AG04450 (cell line): ENCODE results near the gene RTL5. TPM values are rescaled to one million over a fixed set of nuclear protein-coding genes. Genes with fewer than 3 reads are reported as not detected.

Experiments
- CTCF ChIA-PET: fragments of 300-600, 350-600 bp; formaldehyde crosslinking; extraction: SDS; loops from one replicate; lab custom pipeline; 2022; ENCODE audit warnings: antibody characterized with exemption, inconsistent platforms; lab: Charles Lee
- POLR2A ChIA-PET: fragments of 350-600 bp; formaldehyde crosslinking; extraction: SDS; loops from one replicate; lab custom pipeline; 2021; ENCODE audit warnings: antibody characterized with exemption, inconsistent platforms; lab: Yijun Ruan, JAX
- DNase-seq: peaks from one replicate; pipeline ENCODE4 v3.0.0-alpha.2; 2011; ENCODE audit warnings: low read depth, low spot score
- H3K27ac ChIP-seq: one replicate; pipeline ENCODE4 v1.5.1; 2012; ENCODE audit warnings: low read depth, low read length, control low read depth
- H3K27me3 ChIP-seq: one replicate; pipeline ENCODE4 v1.6.0; 2012; ENCODE audit warnings: low read length; ENCODE audit not compliant: control insufficient read depth, insufficient read depth
- H3K4me3 ChIP-seq: 2 replicates; pipeline ENCODE4 v1.5.1; 2011; ENCODE audit warnings: mild to moderate bottlenecking, low read depth, low read length, control low read depth
- H3K9me3 ChIP-seq: 2 replicates; pipeline ENCODE4 v1.5.1; 2012; ENCODE audit warnings: low read length; ENCODE audit not compliant: control insufficient read depth, insufficient read depth
- polyA plus RNA-seq: library from polyadenylated mRNA; depleted of rRNA; stranded (reverse); fragments of >200 nt; gene quantifications from 2 replicates; pipeline ENCODE4 v1.2.3, GENCODE V29; 2011
- TF ChIP-seq, protein P1 (sequence below): IDR thresholded peaks from 2 replicates; pipeline ENCODE4 v1.5.1; 2011; ENCODE audit warnings: low read depth, low read length, control low read depth, inconsistent platforms

RTL5 gene
- polyA plus RNA-seq, 1 experiment: 1.7 TPM

GRCh38 chrX:72122621-72123337, 8.9 kb downstream of the RTL5 start:
- Histone ChIP-seq H3K27ac (no peak overlapping the region), H3K27me3 (no peaks in the 10 kb centered on the region), H3K9me3 (no peaks in the 10 kb centered on the region), H3K4me3 (no peak overlapping the region)
- POLR2A ChIA-PET: no interaction called here
- TF ChIP-seq, protein P1, sequence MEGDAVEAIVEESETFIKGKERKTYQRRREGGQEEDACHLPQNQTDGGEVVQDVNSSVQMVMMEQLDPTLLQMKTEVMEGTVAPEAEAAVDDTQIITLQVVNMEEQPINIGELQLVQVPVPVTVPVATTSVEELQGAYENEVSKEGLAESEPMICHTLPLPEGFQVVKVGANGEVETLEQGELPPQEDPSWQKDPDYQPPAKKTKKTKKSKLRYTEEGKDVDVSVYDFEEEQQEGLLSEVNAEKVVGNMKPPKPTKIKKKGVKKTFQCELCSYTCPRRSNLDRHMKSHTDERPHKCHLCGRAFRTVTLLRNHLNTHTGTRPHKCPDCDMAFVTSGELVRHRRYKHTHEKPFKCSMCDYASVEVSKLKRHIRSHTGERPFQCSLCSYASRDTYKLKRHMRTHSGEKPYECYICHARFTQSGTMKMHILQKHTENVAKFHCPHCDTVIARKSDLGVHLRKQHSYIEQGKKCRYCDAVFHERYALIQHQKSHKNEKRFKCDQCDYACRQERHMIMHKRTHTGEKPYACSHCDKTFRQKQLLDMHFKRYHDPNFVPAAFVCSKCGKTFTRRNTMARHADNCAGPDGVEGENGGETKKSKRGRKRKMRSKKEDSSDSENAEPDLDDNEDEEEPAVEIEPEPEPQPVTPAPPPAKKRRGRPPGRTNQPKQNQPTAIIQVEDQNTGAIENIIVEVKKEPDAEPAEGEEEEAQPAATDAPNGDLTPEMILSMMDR: no peak
- no peak for DNase-seq
- CTCF ChIA-PET: no interaction called here

DNA sequence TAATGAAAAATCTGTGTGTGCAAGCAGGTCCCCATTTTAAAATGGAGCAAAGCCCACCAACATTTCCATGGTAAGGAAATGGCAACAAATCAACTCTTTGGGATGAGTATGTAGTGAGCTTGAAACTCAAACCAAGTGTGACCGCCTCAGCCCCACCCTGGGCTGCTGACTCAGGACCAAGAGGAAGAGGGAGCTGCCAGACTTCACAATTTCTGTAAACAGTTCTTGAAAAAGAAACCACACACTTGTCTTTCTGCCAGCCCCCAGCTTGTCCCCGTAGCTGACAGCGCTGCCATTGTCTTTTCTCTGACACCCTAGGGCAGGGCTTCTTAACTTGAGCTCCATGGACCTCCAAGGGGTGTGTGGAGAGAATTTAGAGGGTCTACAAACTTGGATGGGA, 10.3 kb downstream of the RTL5 start:
- peak; percentile 23 for DNase-seq
- ChIA-PET CTCF (interaction anchor here (0.6 kb wide), 1 partner anchor 174 kb away, joined by 3 read pairs; no protein-coding TSS in a partner anchor), POLR2A (no interaction called here)
- TF ChIP-seq, protein P1: no peak
- Histone ChIP-seq H3K27ac (no peak overlapping the region), H3K4me3 (no peak overlapping the region), H3K27me3 (no peaks in the 10 kb centered on the region), H3K9me3 (no peaks in the 10 kb centered on the region)

GRCh38 chrX:72120837-72121236, 10.9 kb downstream of the RTL5 start:
- no peaks in the 10 kb centered on the region for H3K27me3 ChIP-seq
- DNase-seq: no peak
- no peaks in the 10 kb centered on the region for H3K9me3 ChIP-seq
- ChIA-PET CTCF (interaction anchor here (0.6 kb wide), 1 partner anchor 174 kb away, joined by 3 read pairs; no protein-coding TSS in a partner anchor), POLR2A (no interaction called here)
- no peak overlapping the region for H3K27ac ChIP-seq
- TF ChIP-seq, protein P1: no peak
- no peak overlapping the region for H3K4me3 ChIP-seq

- no peak for DNase-seq
- ChIA-PET POLR2A (no interaction called here), CTCF (interaction anchor here (2.2 kb wide), 1 partner anchor 9 kb away, joined by 5 read pairs; no protein-coding TSS in a partner anchor)
- H3K4me3 ChIP-seq: no peak overlapping the region
- H3K27me3 ChIP-seq: no peaks in the 10 kb centered on the region
- TF ChIP-seq, protein P1: no peak
- no peak overlapping the region for H3K27ac ChIP-seq
- no peaks in the 10 kb centered on the region for H3K9me3 ChIP-seq
Measured at GRCh38 chrX:72117636-72118210, 14.0 kb downstream of the RTL5 start.

- no peaks in the 10 kb centered on the region for H3K27me3 ChIP-seq
- no peak for DNase-seq
- no peaks in the 10 kb centered on the region for H3K9me3 ChIP-seq
- POLR2A ChIA-PET: no interaction called here
- no peak overlapping the region for H3K27ac ChIP-seq
- no peak overlapping the region for H3K4me3 ChIP-seq
- TF ChIP-seq, protein P1: no peak
- CTCF ChIA-PET: interaction anchor here (0.6 to 0.7 kb wide), 2 partner anchors 12 to 21 kb away, joined by 3 read pairs; no protein-coding TSS in a partner anchor
Measured at GRCh38 chrX:72115380-72115779, 16.3 kb downstream of the RTL5 start.
